AG04450 (cell line): ENCODE data around the gene PCOLCE2. TPM values are rescaled to one million over a fixed set of nuclear protein-coding genes. Genes with fewer than 3 reads are reported as not detected.

Experiments
- CTCF ChIA-PET: fragments of 300-600, 350-600 bp; formaldehyde crosslinking; extraction: SDS; loops from one replicate; lab custom pipeline; 2022; ENCODE audit warnings: antibody characterized with exemption, inconsistent platforms; lab: Charles Lee
- POLR2A ChIA-PET: fragments of 350-600 bp; formaldehyde crosslinking; extraction: SDS; loops from one replicate; lab custom pipeline; 2021; ENCODE audit warnings: antibody characterized with exemption, inconsistent platforms; lab: Yijun Ruan, JAX
- DNase-seq: peaks from one replicate; pipeline ENCODE4 v3.0.0-alpha.2; 2011; ENCODE audit warnings: low read depth, low spot score
- H3K27ac ChIP-seq: one replicate; pipeline ENCODE4 v1.5.1; 2012; ENCODE audit warnings: low read depth, low read length, control low read depth
- H3K27me3 ChIP-seq: one replicate; pipeline ENCODE4 v1.6.0; 2012; ENCODE audit warnings: low read length; ENCODE audit not compliant: control insufficient read depth, insufficient read depth
- H3K4me3 ChIP-seq: 2 replicates; pipeline ENCODE4 v1.5.1; 2011; ENCODE audit warnings: mild to moderate bottlenecking, low read depth, low read length, control low read depth
- H3K9me3 ChIP-seq: 2 replicates; pipeline ENCODE4 v1.5.1; 2012; ENCODE audit warnings: low read length; ENCODE audit not compliant: control insufficient read depth, insufficient read depth
- CTCF ChIP-seq: IDR thresholded peaks from 2 replicates; pipeline ENCODE4 v1.5.1; 2011; ENCODE audit warnings: low read depth, low read length, control low read depth, inconsistent platforms
- polyA plus RNA-seq: library from polyadenylated mRNA; depleted of rRNA; stranded (reverse); fragments of >200 nt; gene quantifications from 2 replicates; pipeline ENCODE4 v1.2.3, GENCODE V29; 2011

The PCOLCE2 gene
- polyA plus RNA-seq, 1 experiment: 1.1 TPM

DNA sequence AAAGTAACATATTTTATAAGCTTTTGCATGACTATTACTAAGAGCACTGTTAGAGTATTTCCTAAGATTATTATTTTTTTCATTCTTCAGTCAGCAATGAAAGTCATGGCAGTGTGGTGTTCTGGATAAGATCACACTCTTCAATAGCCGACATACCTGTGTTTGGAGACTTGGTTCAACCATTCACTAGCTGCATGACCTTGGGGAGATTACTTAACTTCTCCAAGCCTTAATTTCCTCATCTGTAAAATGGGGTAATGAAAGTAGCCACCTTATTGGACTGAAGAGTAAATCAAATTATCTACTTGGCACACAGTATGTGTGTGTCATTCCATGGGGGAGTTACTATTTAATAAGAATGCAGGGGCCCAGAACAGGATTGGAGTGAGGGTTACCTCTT is 24.5 kb upstream of the PCOLCE2 start:
- no peak for TF ChIP-seq CTCF
- no peak for DNase-seq
- Histone ChIP-seq H3K4me3 (no peak overlapping the region), H3K27ac (no peak overlapping the region), H3K9me3 (no peaks in the 10 kb centered on the region), H3K27me3 (peaks cover 5% of the 10 kb centered on the region)
- ChIA-PET CTCF (no interaction called here), POLR2A (no interaction called here)

DNA sequence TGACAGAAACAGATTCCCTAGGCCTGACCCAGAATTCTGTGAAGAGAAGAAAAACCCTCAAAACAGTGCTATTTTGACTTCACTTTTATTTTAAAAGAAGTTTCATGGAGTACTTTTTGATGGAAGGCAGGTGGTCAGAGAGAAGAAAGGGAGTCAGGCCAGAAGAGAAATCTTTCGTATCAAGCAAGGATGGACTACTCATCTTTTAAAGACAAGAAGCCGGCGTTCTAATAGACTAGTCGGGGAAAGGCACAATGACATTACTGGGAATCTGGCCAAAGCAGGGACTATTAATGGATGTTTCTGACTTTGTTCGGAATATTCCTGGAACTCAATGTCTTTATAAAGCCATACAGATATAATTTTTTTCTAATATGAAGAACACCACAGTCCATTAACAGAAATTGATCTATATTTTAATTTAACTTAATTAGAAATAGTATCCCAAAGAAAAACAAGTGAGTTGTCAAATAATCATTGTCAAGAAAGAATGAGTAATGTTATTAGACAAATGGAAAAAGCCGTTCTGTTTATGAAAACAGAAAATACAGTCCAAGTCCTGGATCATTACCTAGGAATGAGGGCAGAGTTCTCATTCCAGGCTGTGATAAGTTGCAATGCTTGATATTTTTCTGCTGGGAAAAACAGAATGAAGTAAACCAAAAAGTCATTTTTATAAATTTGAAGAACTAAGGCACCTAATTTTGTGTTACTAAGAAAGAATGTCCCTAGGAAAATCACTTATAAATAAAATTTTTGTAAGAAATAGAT is 23.7 kb upstream of the PCOLCE2 start:
- no peak overlapping the region for H3K4me3 ChIP-seq
- TF ChIP-seq CTCF: no peak
- no peaks in the 10 kb centered on the region for H3K9me3 ChIP-seq
- H3K27me3 ChIP-seq: peaks cover 5% of the 10 kb centered on the region
- H3K27ac ChIP-seq: no peak overlapping the region
- POLR2A ChIA-PET: no interaction called here
- CTCF ChIA-PET: no interaction called here
- no peak for DNase-seq

- DNase-seq: no peak
- Histone ChIP-seq H3K9me3 (no peaks in the 10 kb centered on the region), H3K27ac (no peak overlapping the region), H3K4me3 (no peak overlapping the region), H3K27me3 (peaks cover 7% of the 10 kb centered on the region)
- no peak for TF ChIP-seq CTCF
- ChIA-PET POLR2A (no interaction called here), CTCF (no interaction called here)
Measured at GRCh38 chr3:142910280-142910679, 21.4 kb upstream of the PCOLCE2 start.

DNA sequence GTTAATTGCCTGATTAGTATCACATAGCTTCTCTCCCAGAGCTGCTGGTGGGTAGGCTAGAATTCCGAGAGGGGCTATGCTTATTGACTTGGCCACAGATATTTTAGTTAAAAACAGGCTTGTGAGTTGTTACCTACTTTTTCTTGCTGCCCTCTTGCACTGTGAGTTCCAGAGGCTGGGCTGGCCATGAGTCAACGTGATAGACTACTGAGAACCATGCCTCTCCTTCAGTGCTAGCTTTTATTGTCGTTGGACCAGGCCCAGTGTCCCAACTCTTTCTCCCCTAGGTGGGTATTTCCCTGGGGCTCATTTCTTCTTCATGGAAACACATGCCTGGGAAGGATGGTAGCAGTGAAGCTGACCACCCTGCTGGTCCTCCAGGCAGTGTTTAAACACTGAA is 20.4 kb upstream of the PCOLCE2 start:
- Histone ChIP-seq H3K27ac (no peak overlapping the region), H3K9me3 (no peaks in the 10 kb centered on the region), H3K4me3 (no peak overlapping the region), H3K27me3 (peaks cover 7% of the 10 kb centered on the region)
- ChIA-PET CTCF (no interaction called here), POLR2A (no interaction called here)
- no peak for TF ChIP-seq CTCF
- DNase-seq: no peak

- CTCF ChIA-PET: no interaction called here
- TF ChIP-seq CTCF: no peak
- no peak for DNase-seq
Measured at GRCh38 chr3:142907996-142908395, 19.1 kb upstream of the PCOLCE2 start.

More at GRCh38 chr3:142907996-142908395, 19.1 kb upstream of the PCOLCE2 start:
- POLR2A ChIA-PET: no interaction called here
- H3K9me3 ChIP-seq: no peaks in the 10 kb centered on the region
- no peak overlapping the region for H3K4me3 ChIP-seq
- no peak overlapping the region for H3K27ac ChIP-seq
- peaks cover 7% of the 10 kb centered on the region for H3K27me3 ChIP-seq
